K562 (cell line): ENCODE results near the gene APOO. TPM values are rescaled to one million over a fixed set of nuclear protein-coding genes. Genes with fewer than 3 reads are reported as not detected.
A peak's percentile ranks its signal among the peaks of the same experiment; 100 is the strongest.

Experiments used
- ATAC-seq: fragments of 200-7000 bp; cut with Tn5 transposase; 3 replicates; pipeline ENCODE4 v1.9.1; 2020; ENCODE audit warnings: moderate library complexity
- BruUV-seq: library from RNA; stranded (reverse); fragments of 400-500 nt; replicated peaks from 2 replicates; lab custom pipeline; 2021; lab: Mats Ljungman, UMichigan
- CTCF ChIA-PET: fragments of 300-600 bp; formaldehyde crosslinking; extraction: SDS; loops from one replicate; lab custom pipeline; 2021; ENCODE audit warnings: low intra/inter-chr PET ratio; lab: Yijun Ruan, JAX
- POLR2A ChIA-PET: fragments of 300-600, 350-650 bp; sonication (Branson Sonifier 250); formaldehyde crosslinking; extraction: SDS; loops from one replicate; lab custom pipeline; 2021; ENCODE audit warnings: antibody characterized with exemption, inconsistent platforms; lab: Yijun Ruan, JAX
- DNase-seq, 4 experiments: peaks; one replicate each; pipeline versions ENCODE4 v3.0.0 to v3.0.0-alpha.2; 2011 to 2018; ENCODE audit warnings: low spot score in 3 of 4, mixed read lengths in 3 of 4; ENCODE audit errors: extremely low read depth in 1 of 4
- FAIRE-seq: peaks from 2 replicates; lab custom pipeline; 2011; peaks lifted over from hg19 to GRCh38; lab: Jason Lieb, UNC
- H2AFZ ChIP-seq: 2 replicates; pipeline ENCODE4 v1.6.0; 2011; ENCODE audit warnings: low read depth, low read length, control low read depth, inconsistent platforms
- H3K27ac ChIP-seq: fragments of 200-600 bp; 3 replicates; pipeline ENCODE4 v1.8.0; 2011; ENCODE audit warnings: low read depth, mild to moderate bottlenecking, control low read depth, inconsistent platforms, low read length, moderate library complexity, mixed read lengths; ENCODE audit errors: extremely low read depth
- H3K27me3 ChIP-seq, 2 experiments: fragments of 300-600 bp in 1 of 2; 2 replicates in 1 of 2; 3 replicates in 1 of 2; pipeline versions ENCODE4 v1.6.0 to v1.8.0; 2011; ENCODE audit warnings: inconsistent platforms in 2 of 2, low read length in 2 of 2, mild to moderate bottlenecking in 1 of 2, mixed read lengths in 1 of 2, moderate library complexity in 1 of 2; ENCODE audit not compliant: control insufficient read depth in 2 of 2, insufficient read depth in 2 of 2
- H3K36me3 ChIP-seq: fragments of 300-600 bp; 3 replicates; pipeline ENCODE4 v1.8.0; 2011; ENCODE audit warnings: mild to moderate bottlenecking, low read length, inconsistent platforms; ENCODE audit not compliant: control insufficient read depth, insufficient read depth
- H3K4me1 ChIP-seq, 2 experiments: fragments of 200-600 bp in 1 of 2; replicated peaks in 1 of 2; 2 replicates in 1 of 2; 3 replicates in 1 of 2; pipeline versions ENCODE4 v1.5.1 to v1.8.0; 2011; ENCODE audit warnings: inconsistent platforms in 2 of 2, low read length in 2 of 2, mild to moderate bottlenecking in 1 of 2, mixed read lengths in 1 of 2, moderate library complexity in 1 of 2; ENCODE audit not compliant: control insufficient read depth in 2 of 2, insufficient read depth in 2 of 2
- H3K4me2 ChIP-seq: 2 replicates; pipeline ENCODE4 v1.6.1; 2011; ENCODE audit warnings: low read length, control low read depth, inconsistent platforms, mixed read lengths; ENCODE audit not compliant: insufficient read depth
- H3K4me3 ChIP-seq: fragments of 200-600 bp; sonication (generic), shearing (Covaris generic); 2 replicates; pipeline ENCODE4 v1.5.1; 2016; ENCODE audit warnings: control low read depth, inconsistent platforms
- H3K79me2 ChIP-seq: fragments of 200-600 bp; 3 replicates; pipeline ENCODE4 v1.8.0; 2011; ENCODE audit warnings: low read length, inconsistent platforms; ENCODE audit not compliant: control insufficient read depth, insufficient read depth
- H3K9ac ChIP-seq, 2 experiments: 2 replicates each; pipeline versions ENCODE4 v1.6.0 to v1.6.1; 2011; ENCODE audit warnings: low read depth in 2 of 2, low read length in 2 of 2, control low read depth in 1 of 2, inconsistent platforms in 1 of 2, mild to moderate bottlenecking in 1 of 2, mixed read lengths in 1 of 2; ENCODE audit not compliant: insufficient read depth in 1 of 2
- H3K9me1 ChIP-seq: one replicate; pipeline ENCODE4 v1.6.0; 2011; ENCODE audit warnings: inconsistent platforms, mild to moderate bottlenecking, low read length, moderate library complexity; ENCODE audit not compliant: control insufficient read depth, insufficient read depth
- H3K9me3 ChIP-seq: replicated peaks from 2 replicates; pipeline ENCODE4 v1.5.1; 2011; ENCODE audit warnings: low read depth, low read length, inconsistent platforms; ENCODE audit not compliant: control insufficient read depth, insufficient read depth
- H4K20me1 ChIP-seq: replicated peaks from 2 replicates; pipeline ENCODE4 v1.6.1; 2011; ENCODE audit warnings: low read length, inconsistent platforms, mixed read lengths; ENCODE audit not compliant: control insufficient read depth, insufficient read depth
- CBFA2T2 ChIP-seq: fragments of 450-650 bp; conservative IDR thresholded peaks from 2 replicates; pipeline ENCODE4 v1.6.1; 2017; ENCODE audit warnings: mild to moderate bottlenecking
- EP300 ChIP-seq: IDR thresholded peaks from 2 replicates; pipeline ENCODE4 v1.6.1; 2012; ENCODE audit warnings: low read length, improper control_type of control experiment
- HCFC1 ChIP-seq: IDR thresholded peaks from 2 replicates; pipeline ENCODE4 v1.6.1; 2012; ENCODE audit warnings: low read depth, low read length, improper control_type of control experiment
- HDAC2 ChIP-seq: fragments of 450-650 bp; IDR thresholded peaks from 2 replicates; pipeline ENCODE4 v1.6.1; 2016; ENCODE audit warnings: mild to moderate bottlenecking
- ILK ChIP-seq: fragments of 450-650 bp; IDR thresholded peaks from 2 replicates; pipeline ENCODE4 v1.6.1; 2016; ENCODE audit warnings: missing genetic modification characterization, low read depth, mild to moderate bottlenecking, missing compliant biosample characterization, moderate library complexity, borderline replicate concordance
- NR3C1 ChIP-seq: sonication (generic); formaldehyde crosslinking; IDR thresholded peaks from 2 replicates; pipeline ENCODE4 v1.8.1; 2022; ENCODE audit warnings: missing genetic modification reagents
- RCOR1 ChIP-seq, 2 experiments: IDR thresholded peaks; 2 replicates each; pipeline ENCODE4 v1.6.1; 2012; ENCODE audit warnings: low read depth in 2 of 2, low read length in 2 of 2, borderline replicate concordance in 1 of 2, improper control_type of control experiment in 1 of 2
- TCF7 ChIP-seq: sonication (generic); IDR thresholded peaks from 2 replicates; pipeline ENCODE4 v1.6.1; 2016; ENCODE audit warnings: antibody characterized with exemption, borderline replicate concordance
- ZNF830 ChIP-seq: fragments of 250-450 bp; sonication (Bioruptor Pico); IDR thresholded peaks from 2 replicates; pipeline ENCODE4 v1.5.0; 2021; ENCODE audit warnings: mild to moderate bottlenecking
- WGBS: fragments of 100-300 bp; shearing (Covaris generic); methylation state at CpG from one replicate; pipeline ENCODE4 v1.1.6; 2016; ENCODE audit warnings: low coverage, mixed read lengths; ENCODE audit not compliant: insufficient coverage; ENCODE audit errors: missing lambda C conversion rate; 5-methylcytosine and 5-hydroxymethylcytosine counted together
- in situ Hi-C: fragments of 300-500 bp; cut with MboI; formaldehyde crosslinking; loops from 4 replicates; pipeline ENCODE4 v1.15.0; 2018; ENCODE audit warnings: inconsistent platforms, mixed read lengths
- intact Hi-C: fragments of 100-400 bp; cut with micrococcal nuclease; formaldehyde crosslinking; loops from 2 replicates; pipeline ENCODE4 v1.14.2; 2022
- polyA plus RNA-seq, 8 experiments: library from polyadenylated mRNA; depleted of rRNA in 4 of 8; stranded (reverse) in 5 of 8; unstranded in 3 of 8; fragments of >200 nt; fragmentation: Nextera tagmentation in 2 of 8; fragmentation: Illumina TruSeq in 1 of 8; extraction: Ambion mirVana in 2 of 8; extraction: Trizol in 1 of 8; gene quantifications; 2 replicates each; pipeline versions ENCODE4 v1.2.1 to v1.2.3, GENCODE V29; 2011 to 2014; ENCODE audit warnings: inconsistent platforms in 1 of 8, missing spikeins in 1 of 8
- total RNA-seq, 7 experiments: library from RNA; depleted of rRNA in 6 of 7; stranded (reverse); fragments of >200 nt in 6 of 7; fragmentation: Illumina TruSeq in 2 of 7; extraction: Trizol in 2 of 7; gene quantifications; 2 replicates each; pipeline versions ENCODE4 v1.2.1 to v1.2.3, GENCODE V29; 2011 to 2021; ENCODE audit warnings: low replicate concordance in 1 of 7
- TF ChIP-seq, protein P1 (sequence below), 2 experiments: fragments of 450-650 bp; formaldehyde crosslinking in 1 of 2; IDR thresholded peaks; 2 replicates each; pipeline versions ENCODE4 v1.4.0 to v1.6.1; 2014 to 2020; ENCODE audit warnings: mild to moderate bottlenecking in 2 of 2, borderline replicate concordance in 1 of 2, low read depth in 1 of 2
- TF ChIP-seq, protein P2 (sequence below), 2 experiments: fragments of 450-650 bp; conservative IDR thresholded peaks; 2 replicates each; pipeline ENCODE4 v1.6.1; 2017; ENCODE audit warnings: mild to moderate bottlenecking in 2 of 2, moderate library complexity in 2 of 2
- TF ChIP-seq, protein P3 (sequence below): fragments of 250-450 bp; sonication (Bioruptor Pico); IDR thresholded peaks from 2 replicates; pipeline ENCODE4 v1.8.0; 2021; ENCODE audit warnings: moderate library complexity, mild to moderate bottlenecking, inconsistent platforms

APOO gene
- total and polyA plus RNA-seq, 9 of the 15 experiments (the other 6 are each of a cell fraction or from before 2014, with no cell fraction given), result 37.3 to 76.4 (median 60.8) TPM

DNA sequence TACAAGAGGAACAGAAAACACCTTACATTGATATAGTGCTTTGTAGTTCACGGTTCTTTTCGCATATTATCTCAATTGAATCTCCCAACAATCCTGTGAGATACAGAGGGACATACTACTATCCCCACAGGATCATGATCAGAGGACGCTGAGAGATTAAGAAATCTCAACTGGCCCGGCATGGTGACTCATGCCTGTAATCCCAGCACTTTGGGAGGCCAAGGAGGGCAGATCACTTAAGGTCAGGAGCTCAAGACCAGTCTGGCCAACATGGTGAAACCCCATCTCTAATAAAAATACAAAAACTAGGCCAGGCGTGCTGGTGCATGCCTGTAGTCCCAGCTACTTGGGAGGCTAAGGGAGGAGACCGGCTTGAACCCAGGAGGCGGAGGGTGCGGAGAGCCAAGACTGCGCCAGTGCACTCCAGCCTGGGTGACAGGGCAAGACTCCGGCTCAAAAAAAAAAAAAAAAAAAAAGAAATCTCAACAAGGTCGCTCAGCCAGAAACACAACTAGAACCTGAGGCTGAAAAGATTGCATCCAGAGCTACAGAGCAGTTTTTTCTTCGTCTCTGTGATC, 7.4 kb downstream of the APOO start:
- FAIRE-seq, result no peak
- POLR2A ChIA-PET, result interaction anchor here (1.1 kb wide), 2 partner anchors 118 to 154 kb away, joined by 3 to 4 read pairs; partner anchors contain the start of gene SAT1
- Histone ChIP-seq H4K20me1 (peaks cover 3% of the 10 kb centered on the region), H3K9me3 (no peaks in the 10 kb centered on the region), H3K27me3 (no peaks in the 10 kb centered on the region), H2AFZ (no peak overlapping the region), H3K9ac (no peak overlapping the region), H3K9me1 (no peaks in the 10 kb centered on the region), H3K27ac (no peak overlapping the region), H3K36me3 (0 out of 3 replicates have a peak, but pooled peaks cover 2% of the 10 kb centered on the region), H3K4me3 (no peak overlapping the region), H3K4me1 (peaks cover 2 to 18% of the 10 kb centered on the region in 2 experiments; a peak in 3 of 5 replicates), H3K79me2 (peaks cover 31% of the 10 kb centered on the region), H3K4me2 (no peak overlapping the region)
- CTCF ChIA-PET, result interaction anchor here (2.9 to 4.0 kb wide), 2 partner anchors 118 to 206 kb away, joined by 32 to 74 read pairs; partner anchors contain the start of gene SAT1
- 49% methylated on average over 9 of the region's 12 CpGs for WGBS
- intact Hi-C loops (loop anchor here (5.0 kb wide), 1 partner anchor 58 kb away; no protein-coding TSS in a partner anchor), in situ Hi-C loops (loop anchor here (5.0 kb wide), 3 partner anchors 118 to 208 kb away; partner anchors contain the start of gene SAT1)
- BruUV-seq, result no TSS peak
- ATAC-seq, result no peak
- DNase-seq, result no peak
- TF ChIP-seq HCFC1 (no peak), TCF7 (no peak), ZNF830 (CRISPR knock-in tag) (no peak), NR3C1 (CRISPR knock-in tag) (no peak), EP300 (no peak; the same call in 1 of the 2 replicates), HDAC2 (peak; percentile 75; the same call in 1 of the 2 replicates), ILK (tag) (no peak), CBFA2T2 (peak; percentile 33; the same call in 1 of the 2 replicates), RCOR1 (IDR thresholded peaks at IDR 0.05; ENCODE audit: borderline replicate concordance in 1 of 2, low read depth in 2 of 2, low read length in 2 of 2) (peak in 1 of 2 experiments; percentile 87; a peak in 2 of 4 replicates)
- TF ChIP-seq, protein P1, sequence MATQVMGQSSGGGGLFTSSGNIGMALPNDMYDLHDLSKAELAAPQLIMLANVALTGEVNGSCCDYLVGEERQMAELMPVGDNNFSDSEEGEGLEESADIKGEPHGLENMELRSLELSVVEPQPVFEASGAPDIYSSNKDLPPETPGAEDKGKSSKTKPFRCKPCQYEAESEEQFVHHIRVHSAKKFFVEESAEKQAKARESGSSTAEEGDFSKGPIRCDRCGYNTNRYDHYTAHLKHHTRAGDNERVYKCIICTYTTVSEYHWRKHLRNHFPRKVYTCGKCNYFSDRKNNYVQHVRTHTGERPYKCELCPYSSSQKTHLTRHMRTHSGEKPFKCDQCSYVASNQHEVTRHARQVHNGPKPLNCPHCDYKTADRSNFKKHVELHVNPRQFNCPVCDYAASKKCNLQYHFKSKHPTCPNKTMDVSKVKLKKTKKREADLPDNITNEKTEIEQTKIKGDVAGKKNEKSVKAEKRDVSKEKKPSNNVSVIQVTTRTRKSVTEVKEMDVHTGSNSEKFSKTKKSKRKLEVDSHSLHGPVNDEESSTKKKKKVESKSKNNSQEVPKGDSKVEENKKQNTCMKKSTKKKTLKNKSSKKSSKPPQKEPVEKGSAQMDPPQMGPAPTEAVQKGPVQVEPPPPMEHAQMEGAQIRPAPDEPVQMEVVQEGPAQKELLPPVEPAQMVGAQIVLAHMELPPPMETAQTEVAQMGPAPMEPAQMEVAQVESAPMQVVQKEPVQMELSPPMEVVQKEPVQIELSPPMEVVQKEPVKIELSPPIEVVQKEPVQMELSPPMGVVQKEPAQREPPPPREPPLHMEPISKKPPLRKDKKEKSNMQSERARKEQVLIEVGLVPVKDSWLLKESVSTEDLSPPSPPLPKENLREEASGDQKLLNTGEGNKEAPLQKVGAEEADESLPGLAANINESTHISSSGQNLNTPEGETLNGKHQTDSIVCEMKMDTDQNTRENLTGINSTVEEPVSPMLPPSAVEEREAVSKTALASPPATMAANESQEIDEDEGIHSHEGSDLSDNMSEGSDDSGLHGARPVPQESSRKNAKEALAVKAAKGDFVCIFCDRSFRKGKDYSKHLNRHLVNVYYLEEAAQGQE (IDR thresholded peaks at IDR 0.05; ENCODE audit: borderline replicate concordance), result no peak
- TF ChIP-seq, protein P1 (CRISPR knock-in tag; IDR thresholded peaks at IDR 0.05; ENCODE audit: low read depth), result no peak
- TF ChIP-seq, protein P2, sequence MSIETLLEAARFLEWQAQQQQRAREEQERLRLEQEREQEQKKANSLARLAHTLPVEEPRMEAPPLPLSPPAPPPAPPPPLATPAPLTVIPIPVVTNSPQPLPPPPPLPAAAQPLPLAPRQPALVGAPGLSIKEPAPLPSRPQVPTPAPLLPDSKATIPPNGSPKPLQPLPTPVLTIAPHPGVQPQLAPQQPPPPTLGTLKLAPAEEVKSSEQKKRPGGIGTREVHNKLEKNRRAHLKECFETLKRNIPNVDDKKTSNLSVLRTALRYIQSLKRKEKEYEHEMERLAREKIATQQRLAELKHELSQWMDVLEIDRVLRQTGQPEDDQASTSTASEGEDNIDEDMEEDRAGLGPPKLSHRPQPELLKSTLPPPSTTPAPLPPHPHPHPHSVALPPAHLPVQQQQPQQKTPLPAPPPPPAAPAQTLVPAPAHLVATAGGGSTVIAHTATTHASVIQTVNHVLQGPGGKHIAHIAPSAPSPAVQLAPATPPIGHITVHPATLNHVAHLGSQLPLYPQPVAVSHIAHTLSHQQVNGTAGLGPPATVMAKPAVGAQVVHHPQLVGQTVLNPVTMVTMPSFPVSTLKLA (conservative IDR thresholded peaks at IDR 0.05), result no peak
- TF ChIP-seq, protein P3, sequence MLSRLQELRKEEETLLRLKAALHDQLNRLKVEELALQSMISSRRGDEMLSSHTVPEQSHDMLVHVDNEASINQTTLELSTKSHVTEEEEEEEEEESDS (CRISPR knock-in tag), result no peak
